NCI-H460 (cell line): ENCODE data around the gene NFIB. TPM values are rescaled to one million over a fixed set of nuclear protein-coding genes. Genes with fewer than 3 reads are reported as not detected.

Experiments used
- DNase-seq: peaks from one replicate; pipeline ENCODE4 v3.0.0-alpha.2; 2016; ENCODE audit warnings: low read depth; ENCODE audit errors: extremely low read depth
- total RNA-seq: library from RNA; depleted of rRNA; stranded (reverse); fragments of >200 nt; shearing (Covaris generic); gene quantifications from 2 replicates; pipeline ENCODE4 v1.2.3, GENCODE V29; 2014

The NFIB gene
- total RNA-seq, 1 experiment from 2014 or later, result 20.8 TPM

DNA sequence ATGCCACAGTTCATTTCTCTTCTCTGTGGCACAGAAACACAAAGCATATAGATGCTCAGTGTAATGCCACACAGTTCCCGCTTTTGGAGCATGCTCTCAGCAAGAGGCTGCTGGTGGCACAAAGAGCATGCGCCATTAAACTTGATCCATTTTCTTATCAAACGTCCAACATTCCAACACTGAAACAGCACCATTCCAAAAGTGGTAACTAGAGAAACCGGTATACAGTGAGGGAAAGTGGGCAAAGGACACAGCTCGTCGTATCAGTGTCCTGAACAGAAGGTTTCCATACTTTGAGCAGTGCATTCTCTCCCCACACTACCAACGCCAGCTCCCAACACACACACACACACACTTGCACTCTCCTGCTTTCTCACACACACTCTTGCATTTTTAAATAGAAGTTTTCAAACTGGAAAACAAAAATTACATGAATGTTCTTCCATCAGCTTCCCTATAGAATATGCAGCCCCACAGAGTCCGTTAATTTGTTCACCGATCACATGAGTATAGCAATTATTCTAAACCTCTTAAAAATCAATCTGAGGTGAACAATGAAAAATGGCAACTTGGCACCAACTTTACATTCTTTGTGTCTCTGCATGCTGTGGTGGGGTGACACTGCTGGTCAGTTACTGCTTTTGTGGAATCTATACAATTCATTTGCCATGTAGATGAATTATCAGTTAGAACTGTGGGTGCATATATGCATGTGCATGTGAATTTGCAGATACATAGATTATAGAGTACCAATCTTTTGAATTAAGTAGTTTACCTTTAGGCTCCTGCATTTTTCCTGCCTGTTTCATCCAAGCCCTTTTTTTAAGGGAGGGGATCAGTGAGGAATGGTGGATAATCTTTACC lies 5.7 kb downstream of the NFIB start:
- DNase-seq, result no peak

DNA sequence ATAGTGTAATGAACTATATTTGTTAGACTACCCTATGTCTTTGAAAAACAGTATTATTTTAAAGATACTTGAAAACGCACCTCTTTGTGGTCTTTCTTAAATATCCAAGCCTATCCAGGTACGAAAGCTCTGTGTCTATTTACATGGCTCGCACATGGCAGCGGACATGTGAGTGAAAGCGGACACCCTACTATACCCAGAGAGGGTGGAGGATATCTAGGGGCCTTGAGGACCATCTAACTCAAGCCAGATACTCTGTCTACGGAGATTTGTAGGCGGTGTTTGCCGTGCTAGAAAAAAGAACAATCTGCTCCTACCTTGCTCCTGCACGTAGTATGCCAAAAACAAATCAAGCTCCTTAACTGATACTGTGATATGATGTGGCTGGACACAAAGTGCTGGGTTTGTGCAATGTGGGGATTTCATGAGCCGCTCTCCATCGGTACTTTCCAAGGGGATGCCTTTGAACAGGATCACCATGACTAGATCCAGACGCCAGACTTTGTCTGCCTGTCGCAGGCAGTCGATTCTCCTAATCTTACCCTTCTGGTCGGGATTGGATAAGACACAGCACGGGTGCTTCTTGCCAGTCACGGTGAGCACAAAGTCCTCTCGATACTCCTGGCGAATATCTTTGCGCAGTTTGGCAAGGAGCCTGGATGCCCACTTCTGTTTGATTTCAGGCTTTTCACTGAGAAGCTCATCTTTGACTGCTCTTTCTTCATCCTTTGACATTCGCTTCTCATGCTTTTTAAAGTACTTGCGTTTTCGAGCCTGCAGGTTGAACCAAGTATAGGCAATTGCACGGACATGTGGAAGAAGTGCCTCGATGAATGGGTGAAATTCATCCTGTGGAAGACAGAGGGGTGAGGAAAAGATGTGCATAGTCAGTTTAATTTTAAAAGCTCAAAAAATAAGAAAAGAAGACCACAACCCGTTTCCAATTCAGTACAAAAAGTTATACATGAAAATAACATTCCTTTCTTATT lies 7.0 kb downstream of the NFIB start:
- no peak for DNase-seq

DNA sequence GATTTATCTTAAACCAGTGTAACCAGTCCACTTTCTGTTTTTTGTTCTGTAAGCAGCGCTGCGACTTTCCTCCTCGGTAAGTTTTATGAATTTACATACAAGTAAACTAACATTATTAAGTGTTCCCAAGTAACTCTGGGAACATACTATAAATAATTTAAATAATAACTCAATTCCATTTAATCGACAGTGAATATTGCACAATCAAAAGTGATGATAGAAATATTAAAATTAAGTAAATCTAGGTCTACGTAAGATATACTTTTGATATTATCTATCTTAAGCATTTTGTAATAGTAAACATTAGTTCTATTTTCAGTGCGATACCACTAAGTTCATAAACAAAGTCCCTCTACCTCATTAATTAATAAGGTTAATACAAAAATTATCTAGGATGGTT lies 7.8 kb downstream of the NFIB start:
- no peak for DNase-seq

DNA sequence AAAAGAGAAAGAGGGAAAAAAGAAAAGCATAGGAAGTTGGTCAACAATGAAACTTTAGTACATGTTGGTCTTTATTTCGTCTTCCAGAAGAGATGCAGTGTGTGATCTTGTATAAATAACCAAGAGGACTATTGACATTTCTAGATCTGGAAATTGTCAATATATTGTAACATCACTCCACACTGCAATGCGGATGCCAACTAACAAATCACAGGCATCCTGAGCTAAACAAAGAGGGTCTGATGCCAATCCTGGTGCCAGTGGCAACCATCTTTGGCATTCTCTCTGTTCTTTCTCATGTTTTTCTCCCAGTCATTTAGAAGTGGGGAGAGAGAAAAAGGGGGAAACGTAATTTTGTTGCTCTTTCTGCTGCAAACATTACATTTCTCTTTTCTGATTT lies 9.7 kb downstream of the NFIB start:
- no peak for DNase-seq

DNA sequence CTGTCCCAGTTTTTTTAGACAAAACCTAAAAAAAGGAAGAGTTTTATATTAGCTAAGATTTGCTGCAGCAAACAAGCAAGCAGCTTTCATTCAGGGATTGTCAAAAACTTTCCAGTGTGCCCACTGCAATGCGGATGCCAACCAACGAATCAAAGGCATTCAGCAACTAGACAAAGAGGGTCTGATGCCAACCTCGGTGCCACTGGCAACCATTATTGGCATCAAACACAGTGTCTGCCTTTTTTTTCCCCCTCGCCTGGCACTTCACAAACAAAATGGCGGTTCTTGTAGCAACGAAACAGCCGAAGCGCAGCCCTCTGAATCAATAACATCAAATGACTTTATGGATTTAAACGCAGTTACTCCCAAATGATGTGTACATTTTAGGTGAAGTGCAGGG lies 10.4 kb downstream of the NFIB start:
- no peak for DNase-seq

DNA sequence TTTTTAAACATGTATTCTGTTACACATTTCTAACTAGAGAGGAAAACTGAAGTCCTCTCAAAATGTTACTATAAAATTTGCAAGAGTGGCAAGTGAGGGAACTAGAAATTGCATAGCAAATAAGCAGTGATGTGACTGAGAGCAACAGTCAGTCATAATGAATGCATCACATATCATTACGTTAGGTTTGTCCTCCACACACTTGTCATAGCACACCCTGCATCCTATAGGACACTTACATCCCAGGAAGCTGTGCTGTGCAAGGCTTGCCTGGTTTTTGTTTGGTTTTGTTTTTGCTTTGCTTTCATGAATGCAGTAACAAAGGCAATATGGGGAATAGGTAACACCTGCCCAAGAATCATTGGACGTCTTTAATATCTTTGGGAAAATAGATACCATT lies 10.8 kb downstream of the NFIB start:
- no peak for DNase-seq

DNA sequence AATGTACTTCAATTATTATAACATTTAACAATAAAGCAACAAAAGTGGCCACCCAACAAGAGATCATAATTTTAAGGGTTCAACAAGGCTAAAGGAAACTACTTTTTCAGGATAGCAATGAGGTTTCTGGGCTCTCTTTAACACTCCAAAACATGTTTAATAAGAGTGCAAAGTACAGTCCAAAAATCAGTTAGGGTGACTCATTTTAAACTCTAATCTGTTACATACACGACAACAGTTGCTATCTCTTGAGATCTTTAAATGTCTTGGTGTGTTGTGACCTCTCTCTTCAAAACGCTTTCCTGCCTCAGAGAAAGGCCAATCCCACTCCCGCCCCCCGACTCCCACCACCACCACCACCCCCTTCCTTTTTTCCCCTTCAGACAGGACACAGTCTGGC lies 11.5 kb downstream of the NFIB start:
- DNase-seq, result no peak

DNA sequence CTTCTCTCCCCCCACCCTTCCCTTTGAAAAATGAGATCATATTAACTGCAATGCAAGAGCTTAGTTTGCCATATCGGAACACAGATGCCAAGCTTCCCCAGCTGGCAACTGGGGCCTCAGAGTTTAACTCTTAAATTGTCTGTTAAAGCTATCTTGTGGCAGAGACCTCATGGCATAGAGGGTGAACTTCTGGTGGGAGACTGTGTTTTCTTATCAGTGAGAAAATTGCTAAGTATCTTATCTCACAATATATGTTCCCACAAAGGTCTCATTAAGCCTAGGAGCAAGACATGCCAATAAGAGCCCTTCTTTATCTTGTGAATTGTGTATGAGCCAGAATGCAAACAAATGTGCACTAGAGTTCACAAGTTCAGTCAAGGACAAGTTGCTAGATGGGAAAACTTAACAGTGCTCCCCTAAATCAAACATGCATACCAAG lies 12.3 kb downstream of the NFIB start:
- DNase-seq, result no peak

DNA sequence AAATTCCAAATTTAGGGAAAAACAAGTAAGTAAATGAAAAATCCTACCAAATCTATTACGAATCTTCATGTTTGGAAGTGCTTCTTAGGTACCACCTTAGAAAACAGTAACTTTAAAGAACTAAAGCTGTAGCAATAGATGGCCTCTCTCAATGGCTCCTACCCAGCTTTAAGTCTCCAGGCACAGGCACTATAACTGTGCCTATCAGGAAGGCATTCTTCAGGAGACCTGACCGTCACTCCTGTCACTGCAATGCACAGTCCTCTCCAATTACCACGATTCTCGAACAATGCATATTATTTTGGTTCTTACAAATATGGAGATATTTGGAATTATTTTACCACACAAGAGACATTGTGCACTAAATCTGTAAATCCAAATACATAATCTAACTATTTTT lies 12.9 kb downstream of the NFIB start:
- DNase-seq, result no peak

DNA sequence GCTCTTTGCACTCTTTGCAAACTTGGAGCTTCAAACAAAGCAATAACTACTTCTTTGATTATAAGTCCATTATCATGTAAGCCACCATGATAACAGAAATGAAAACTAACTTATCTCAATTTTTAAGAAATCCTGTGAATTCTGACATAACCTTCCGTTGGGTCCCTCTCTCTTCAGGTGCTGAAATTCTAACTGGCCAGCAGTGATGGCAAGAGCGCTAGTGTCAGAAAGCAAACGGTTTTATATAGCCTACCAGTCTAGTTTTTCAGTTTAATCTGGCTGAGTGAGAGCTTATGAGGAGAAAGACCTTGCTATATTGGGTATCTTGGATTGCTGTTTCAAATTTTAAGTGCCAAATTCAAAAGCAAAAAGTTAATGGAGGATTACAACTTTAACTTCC lies 13.4 kb downstream of the NFIB start:
- DNase-seq, result no peak

DNA sequence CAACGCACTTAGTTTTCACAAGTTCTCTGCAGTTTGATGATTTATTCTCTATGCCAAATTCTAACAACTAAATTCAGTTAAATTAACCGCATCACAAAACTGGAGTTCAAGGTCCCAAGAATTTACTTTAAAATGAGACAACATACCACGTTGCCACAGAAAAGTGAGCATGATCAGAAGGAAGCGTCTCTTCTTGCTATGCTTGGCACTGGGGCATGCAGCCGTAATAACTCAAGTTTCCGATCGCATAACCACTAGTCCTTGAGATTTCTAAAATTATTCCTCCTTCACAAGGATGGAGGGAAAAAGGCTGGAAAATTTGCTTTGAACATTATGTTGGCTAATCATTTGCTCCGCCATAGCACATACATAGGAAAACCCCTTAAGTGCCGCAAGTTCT lies 13.9 kb downstream of the NFIB start:
- no peak for DNase-seq

DNA sequence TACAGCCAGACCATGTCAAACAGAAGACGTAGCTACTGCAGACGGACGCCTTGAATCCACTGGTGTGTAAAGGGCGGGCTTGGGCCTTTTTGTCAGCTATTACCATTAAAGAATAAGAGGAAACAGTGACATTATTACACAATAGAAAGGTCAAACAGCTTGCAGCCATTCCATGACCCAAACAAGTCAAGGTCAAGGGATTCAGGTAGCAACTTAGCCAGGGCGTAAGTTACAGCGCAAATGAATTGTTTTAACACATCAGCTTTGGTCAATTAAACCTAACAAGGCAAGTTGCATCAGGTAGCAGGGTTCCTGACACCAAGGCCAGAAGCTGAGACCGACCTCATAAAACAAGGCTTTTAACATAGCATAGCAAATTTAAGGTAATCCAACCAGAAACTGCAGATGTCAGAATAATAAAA lies 15.3 kb downstream of the NFIB start:
- DNase-seq, result no peak

DNA sequence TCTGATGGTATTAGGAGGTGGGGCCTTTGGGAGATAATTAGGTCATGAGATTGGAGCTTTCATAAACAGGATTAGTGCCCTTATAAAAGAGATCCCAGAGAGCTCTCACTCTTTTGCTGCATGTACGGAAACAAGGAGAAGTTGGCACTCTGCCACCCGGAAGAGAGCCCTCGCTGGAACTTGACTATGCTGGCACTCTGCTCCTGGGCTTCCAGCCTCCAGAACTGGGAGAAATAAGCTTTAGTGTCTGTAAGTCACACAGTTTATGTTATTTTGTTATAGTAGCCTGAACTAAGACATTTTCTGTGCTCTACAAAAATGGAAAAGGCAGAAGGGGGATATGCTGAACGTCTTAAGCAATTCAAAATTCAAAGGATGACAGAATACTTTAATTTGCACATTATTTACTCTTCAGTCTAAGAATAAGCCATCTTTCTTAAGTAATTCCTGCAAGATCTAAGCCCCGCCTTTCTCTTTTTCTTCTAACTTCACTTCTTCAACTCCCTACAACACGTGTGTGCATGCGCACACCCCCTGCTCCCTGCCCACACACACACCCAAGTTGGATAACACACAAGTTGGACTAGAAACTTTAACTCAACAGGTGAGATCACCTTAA lies 17.3 kb downstream of the NFIB start:
- no peak for DNase-seq

DNA sequence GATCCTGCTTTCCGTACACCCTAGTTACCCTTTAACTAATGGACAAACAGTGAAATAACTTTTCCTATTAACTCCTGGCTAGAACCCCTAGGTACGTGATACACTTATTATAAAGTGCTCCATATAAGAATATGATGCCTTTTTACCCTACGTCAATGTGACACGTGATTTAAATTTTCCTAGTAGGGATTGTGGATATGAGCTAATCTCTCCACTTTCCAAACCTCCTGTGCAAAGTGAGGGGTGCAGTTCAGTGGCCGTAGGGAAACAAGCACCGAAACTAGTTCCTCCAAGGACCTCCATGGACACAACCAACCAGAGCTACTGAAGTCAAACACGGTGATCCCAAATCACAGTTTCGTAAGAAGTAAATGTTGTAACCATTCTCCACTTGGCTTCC lies 19.3 kb downstream of the NFIB start:
- no peak for DNase-seq

DNA sequence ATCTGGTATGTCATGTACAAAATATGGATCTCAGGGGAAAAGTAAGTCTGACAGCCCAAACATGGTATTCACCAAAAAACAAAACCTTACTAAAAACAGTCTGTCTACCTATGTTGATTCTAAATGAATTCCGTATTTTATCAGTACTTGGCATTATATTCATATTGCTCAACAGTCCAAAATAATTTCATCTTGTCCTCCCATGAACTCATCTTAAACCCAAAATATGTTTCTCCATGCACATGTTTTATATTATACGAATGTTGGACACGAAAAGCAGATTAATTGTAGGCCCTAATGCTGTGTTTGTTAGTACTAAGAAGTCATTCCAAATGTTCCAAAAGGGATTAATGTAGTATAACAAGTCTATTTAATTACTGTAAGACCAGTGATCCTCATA lies 20.1 kb downstream of the NFIB start:
- no peak for DNase-seq

DNA sequence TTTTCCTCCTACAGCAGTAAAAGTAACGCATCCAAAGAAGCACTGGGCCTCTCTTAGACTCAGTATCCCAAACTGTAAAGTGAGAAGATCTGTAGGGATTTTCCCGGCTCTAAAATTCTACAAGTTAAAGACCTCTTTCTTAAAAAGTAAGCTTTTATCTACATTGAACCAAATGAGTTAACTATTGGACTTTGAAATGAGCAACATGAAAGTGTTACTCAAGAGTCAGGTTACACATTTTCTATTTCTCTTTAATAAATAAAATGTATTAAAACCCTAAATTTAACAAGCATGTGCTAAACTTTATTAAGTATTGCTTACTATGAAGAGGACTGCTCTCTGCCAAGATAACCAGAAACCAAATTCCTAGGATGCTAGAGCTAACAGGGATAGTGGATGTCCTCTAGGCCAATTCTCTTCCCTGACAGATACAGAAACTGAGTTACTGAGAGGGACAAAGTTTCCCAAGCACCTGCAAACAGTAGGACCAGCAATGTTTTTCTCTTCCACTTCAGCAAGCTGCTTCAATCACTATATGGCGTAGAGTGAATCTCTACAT lies 21.7 kb downstream of the NFIB start:
- no peak for DNase-seq

DNA sequence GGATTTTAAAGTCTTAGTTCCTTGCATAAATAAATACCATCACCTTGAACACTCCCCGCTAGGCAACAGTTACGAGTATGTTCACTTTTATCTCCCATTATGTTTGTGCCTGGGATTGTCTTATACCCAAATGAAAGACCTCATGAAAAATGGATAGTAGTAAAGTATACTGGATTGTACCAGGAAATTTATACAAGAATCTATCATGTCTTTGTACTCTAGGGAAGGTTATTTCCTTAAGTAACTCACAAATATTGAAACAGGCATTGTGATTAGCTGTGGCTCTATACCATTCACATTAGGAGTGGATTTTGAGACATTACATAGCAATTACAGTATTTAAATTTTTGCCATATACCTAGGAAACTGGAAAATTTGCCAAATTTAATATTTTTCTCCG lies 24.0 kb downstream of the NFIB start:
- no peak for DNase-seq

DNA sequence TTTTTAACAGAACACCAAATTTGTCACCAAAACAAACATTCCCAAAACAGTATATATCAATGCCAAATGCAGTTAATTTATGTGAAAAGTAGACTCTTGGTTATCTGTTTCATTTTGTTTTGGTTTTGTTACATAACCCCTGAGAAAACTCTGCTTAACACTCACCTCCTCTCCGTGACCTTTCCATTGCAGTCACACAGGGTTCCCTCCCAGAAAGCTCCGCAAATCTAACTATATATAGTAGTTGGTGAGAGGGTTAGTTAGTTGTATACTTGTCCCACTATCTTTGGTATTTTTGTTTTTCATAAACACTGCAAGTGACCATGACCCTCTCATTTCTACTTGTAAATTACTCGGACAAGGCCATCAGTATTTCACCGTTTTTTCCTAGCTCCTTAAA lies 25.5 kb downstream of the NFIB start:
- DNase-seq, result no peak

DNA sequence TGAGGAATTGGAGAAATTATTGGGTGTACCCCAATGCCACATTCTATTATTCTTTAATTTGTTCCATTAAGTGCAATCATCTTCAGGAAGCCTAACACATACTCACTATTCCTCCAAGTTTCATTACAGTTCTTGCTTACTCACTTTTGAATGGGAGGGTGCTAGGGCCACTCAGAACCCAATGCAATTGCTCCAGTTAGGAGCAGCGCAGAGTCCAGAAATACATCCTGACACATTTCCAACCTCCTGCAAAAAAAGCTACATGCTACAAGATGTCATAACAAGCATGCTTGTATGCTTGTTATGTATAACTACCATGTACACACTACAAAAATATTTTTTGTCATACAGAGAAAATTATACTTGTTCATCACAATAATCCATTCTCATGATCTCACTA lies 27.8 kb downstream of the NFIB start:
- no peak for DNase-seq

DNA sequence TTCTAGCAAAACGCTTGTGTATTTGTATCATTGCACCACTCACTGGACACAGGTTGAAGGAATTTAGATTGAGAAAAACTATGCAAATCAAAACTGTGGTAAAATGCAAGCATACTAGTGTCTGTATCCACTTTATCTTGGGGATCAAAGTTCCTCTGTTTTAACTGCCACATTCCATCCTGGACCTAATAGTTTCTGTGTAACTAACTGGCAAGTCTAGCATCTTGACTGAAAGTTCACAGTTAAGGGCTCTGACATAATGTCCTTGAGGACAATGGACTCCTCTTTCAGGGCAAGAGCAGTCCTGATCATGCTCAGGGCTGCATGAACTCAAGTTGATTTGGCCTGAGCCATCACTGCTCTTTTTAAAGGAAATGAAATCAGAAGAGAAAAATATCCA lies 30.7 kb downstream of the NFIB start:
- no peak for DNase-seq

DNA sequence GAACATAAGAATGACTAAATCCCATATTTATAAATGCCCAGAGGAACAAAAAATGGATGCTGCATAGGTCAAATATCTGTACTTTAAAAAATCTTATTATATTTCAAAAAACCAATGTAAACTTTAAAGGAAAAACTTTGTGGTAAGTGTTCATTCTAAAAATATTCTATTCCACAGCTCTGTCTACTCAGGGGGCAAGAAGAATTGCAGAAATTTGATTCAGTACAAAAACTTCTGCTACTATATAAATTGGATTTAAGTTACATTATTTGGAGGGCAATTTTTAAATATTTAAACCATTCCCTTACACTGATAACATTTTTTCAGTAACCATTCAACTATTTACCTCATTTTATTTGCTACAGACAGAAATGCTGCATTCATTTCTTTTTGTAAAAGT lies 32.1 kb downstream of the NFIB start:
- no peak for DNase-seq
